HEK293T (cell line): ENCODE data around the gene INS.

ENCODE experiments used
- CTCF ChIA-PET: fragments of 350-600 bp; formaldehyde crosslinking; extraction: SDS; loops from one replicate; lab custom pipeline; 2021; ENCODE audit warnings: antibody characterized with exemption, inconsistent platforms; lab: Yijun Ruan, JAX
- POLR2A ChIA-PET: fragments of 350-600 bp; formaldehyde crosslinking; extraction: SDS; loops from one replicate; lab custom pipeline; 2020; ENCODE audit warnings: antibody characterized with exemption, inconsistent platforms; lab: Yijun Ruan, JAX
- DNase-seq: peaks from one replicate; pipeline ENCODE4 v3.0.0; 2012; ENCODE audit warnings: mixed read lengths; ENCODE audit errors: extremely low spot score
- ARNT ChIP-seq: fragments of 450-650 bp; IDR thresholded peaks from 2 replicates; pipeline ENCODE4 v1.6.1; 2017; ENCODE audit warnings: mild to moderate bottlenecking
- BHLHE40 ChIP-seq: fragments of 450-650 bp; IDR thresholded peaks from 2 replicates; pipeline ENCODE4 v1.6.1; 2016; ENCODE audit warnings: mild to moderate bottlenecking, moderate library complexity, borderline replicate concordance
- CTBP1 ChIP-seq: fragments of 450-650 bp; IDR thresholded peaks from 2 replicates; pipeline ENCODE4 v1.6.1; 2016; ENCODE audit warnings: borderline replicate concordance
- ELF4 ChIP-seq: fragments of 450-650 bp; IDR thresholded peaks from 2 replicates; pipeline ENCODE4 v1.6.1; 2017; ENCODE audit warnings: antibody characterized with exemption
- FOXA1 ChIP-seq: fragments of 450-650 bp; IDR thresholded peaks from 2 replicates; pipeline ENCODE4 v1.6.1; 2016; ENCODE audit warnings: mild to moderate bottlenecking
- FOXK2 ChIP-seq: fragments of 450-650 bp; IDR thresholded peaks from 2 replicates; pipeline ENCODE4 v1.6.1; 2016; ENCODE audit warnings: mild to moderate bottlenecking
- FOXM1 ChIP-seq: fragments of 450-650 bp; IDR thresholded peaks from 2 replicates; pipeline ENCODE4 v1.6.1; 2017; ENCODE audit warnings: mild to moderate bottlenecking, borderline replicate concordance
- HDGF ChIP-seq: fragments of 450-650 bp; IDR thresholded peaks from 2 replicates; pipeline ENCODE4 v1.6.1; 2017; ENCODE audit warnings: antibody characterized with exemption, borderline replicate concordance
- L3MBTL2 ChIP-seq: fragments of 450-650 bp; conservative IDR thresholded peaks from 2 replicates; pipeline ENCODE4 v1.6.1; 2016; ENCODE audit warnings: mild to moderate bottlenecking
- LEF1 ChIP-seq: fragments of 450-650 bp; IDR thresholded peaks from 2 replicates; pipeline ENCODE4 v1.6.1; 2017; ENCODE audit warnings: mild to moderate bottlenecking, borderline replicate concordance
- NFRKB ChIP-seq: fragments of 450-650 bp; IDR thresholded peaks from 2 replicates; pipeline ENCODE4 v1.6.1; 2016; ENCODE audit warnings: mild to moderate bottlenecking, moderate library complexity
- PKNOX1 ChIP-seq: fragments of 450-650 bp; IDR thresholded peaks from 2 replicates; pipeline ENCODE4 v1.6.1; 2016
- SP1 ChIP-seq: fragments of 450-650 bp; IDR thresholded peaks from 2 replicates; pipeline ENCODE4 v1.6.1; 2017
- SUZ12 ChIP-seq: fragments of 450-650 bp; IDR thresholded peaks from 2 replicates; pipeline ENCODE4 v1.6.1; 2016; ENCODE audit warnings: mild to moderate bottlenecking
- TARDBP ChIP-seq: fragments of 450-650 bp; IDR thresholded peaks from 2 replicates; pipeline ENCODE4 v1.6.1; 2016
- ZNF384 ChIP-seq: fragments of 450-650 bp; IDR thresholded peaks from 2 replicates; pipeline ENCODE4 v1.6.1; 2016

Gene INS

GRCh38 chr11:2114430-2115241 lies 46.4 kb downstream of the INS start:
- TF ChIP-seq HDGF (no peak), FOXK2 (no peak), PKNOX1 (no peak), NFRKB (no peak), FOXA1 (no peak), BHLHE40 (no peak), LEF1 (no peak), FOXM1 (no peak), TARDBP (no peak), ELF4 (no peak), ZNF384 (no peak), L3MBTL2 (no peak), ARNT (no peak), SP1 (no peak), SUZ12 (no peak), CTBP1 (no peak)
- no peak for DNase-seq
- CTCF ChIA-PET, result no interaction called here
- POLR2A ChIA-PET, result no interaction called here

DNA sequence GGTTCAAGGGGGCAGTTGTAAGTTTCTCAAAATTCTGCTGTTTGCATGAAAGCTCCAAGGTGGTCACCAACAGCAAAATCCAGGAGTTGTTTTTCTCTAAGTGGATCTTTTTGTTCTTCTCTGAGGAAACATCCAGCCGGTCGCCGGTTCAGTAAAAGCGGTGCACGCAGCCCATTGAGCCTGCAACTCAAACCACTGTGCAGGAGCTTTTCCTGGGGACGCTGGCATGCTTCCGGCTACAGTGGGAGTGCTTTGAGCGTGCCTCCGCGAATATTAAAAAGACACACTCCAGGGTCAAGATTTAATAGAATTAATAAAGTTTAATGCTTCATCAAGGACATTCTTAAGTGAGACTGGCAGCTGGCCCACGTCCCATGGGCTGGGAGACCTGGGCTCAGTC lies 47.2 kb downstream of the INS start:
- ChIA-PET POLR2A (no interaction called here), CTCF (no interaction called here)
- DNase-seq, result no peak
- TF ChIP-seq ZNF384, result no peak
- TF ChIP-seq FOXA1, result no peak
- TF ChIP-seq FOXK2, result no peak
- TF ChIP-seq LEF1, result no peak
- TF ChIP-seq HDGF, result no peak
- no peak for TF ChIP-seq CTBP1
- TF ChIP-seq NFRKB, result no peak
- TF ChIP-seq TARDBP, result no peak

- ChIA-PET POLR2A (no interaction called here), CTCF (no interaction called here)
- no peak for DNase-seq
These were observed 50.5 kb downstream of the INS start for GRCh38 chr11:2110521-2110920.

More at GRCh38 chr11:2110521-2110920, 50.5 kb downstream of the INS start:
- no peak for TF ChIP-seq TARDBP
- no peak for TF ChIP-seq ZNF384
- TF ChIP-seq FOXK2, result no peak
- no peak for TF ChIP-seq CTBP1
- no peak for TF ChIP-seq NFRKB
- no peak for TF ChIP-seq LEF1
- TF ChIP-seq ELF4, result no peak
- no peak for TF ChIP-seq FOXA1
- TF ChIP-seq SUZ12, result no peak
- TF ChIP-seq BHLHE40, result no peak
- TF ChIP-seq L3MBTL2, result no peak
- no peak for TF ChIP-seq PKNOX1
- no peak for TF ChIP-seq SP1
- TF ChIP-seq FOXM1, result no peak
- TF ChIP-seq ARNT, result no peak
- no peak for TF ChIP-seq HDGF
